Liver (tissue), 3 donors: Measurements from ENCODE around the gene PDCD6IP.
A peak's percentile ranks its signal among the peaks of the same experiment; 100 is the strongest.

Source experiments
- ATF3 ChIP-seq: IDR thresholded peaks from 2 replicates; pipeline ENCODE4 v1.6.1; 2016; ENCODE audit warnings: antibody characterized with exemption
- CTCF ChIP-seq: fragments of 150-350 bp; IDR thresholded peaks from 2 replicates; pipeline ENCODE4 v1.5.1; 2017; ENCODE audit warnings: improper control_type of control experiment, low read depth, low read length; ENCODE audit not compliant: missing input control
- EGR1 ChIP-seq, 2 donors: IDR thresholded peaks; 2 replicates each; pipeline ENCODE4 v1.6.1; 2016 to 2018; ENCODE audit warnings: antibody characterized with exemption in 2 of 2, low read depth in 2 of 2
- GABPA ChIP-seq, 2 donors: IDR thresholded peaks in 1 of 2; conservative IDR thresholded peaks in 1 of 2; 2 replicates each; pipeline ENCODE4 v1.6.1; 2016; ENCODE audit warnings: antibody characterized with exemption in 2 of 2, mild to moderate bottlenecking in 1 of 2, moderate library complexity in 1 of 2
- HNF4A ChIP-seq, 2 donors: conservative IDR thresholded peaks; 2 replicates each; pipeline ENCODE4 v1.6.1; 2016; ENCODE audit warnings: antibody characterized with exemption in 2 of 2, mild to moderate bottlenecking in 2 of 2
- JUND ChIP-seq, 2 donors: IDR thresholded peaks; 2 replicates each; pipeline ENCODE4 v1.6.1; 2016; ENCODE audit warnings: antibody characterized with exemption in 2 of 2
- MAX ChIP-seq: IDR thresholded peaks from 2 replicates; pipeline ENCODE4 v1.6.1; 2016; ENCODE audit warnings: antibody characterized with exemption
- RAD21 ChIP-seq, 2 donors: IDR thresholded peaks; 2 replicates each; pipeline ENCODE4 v1.6.1; 2016; ENCODE audit warnings: antibody characterized with exemption in 2 of 2, mild to moderate bottlenecking in 2 of 2
- REST ChIP-seq: IDR thresholded peaks from 2 replicates; pipeline ENCODE4 v1.6.1; 2016; ENCODE audit warnings: antibody characterized with exemption, mild to moderate bottlenecking
- SP1 ChIP-seq: IDR thresholded peaks from 2 replicates; pipeline ENCODE4 v1.6.1; 2018; ENCODE audit warnings: antibody characterized with exemption, mild to moderate bottlenecking
- TAF1 ChIP-seq: conservative IDR thresholded peaks from 2 replicates; pipeline ENCODE4 v1.6.1; 2016; ENCODE audit warnings: antibody characterized with exemption, mild to moderate bottlenecking
- YY1 ChIP-seq: IDR thresholded peaks from 2 replicates; pipeline ENCODE4 v1.6.1; 2016; ENCODE audit warnings: antibody characterized with exemption, mild to moderate bottlenecking
- donor health status: healthy.
- donor health status: healthy.

- TF ChIP-seq CTCF = peak; percentile 75
- TF ChIP-seq EGR1 (IDR thresholded peaks at IDR 0.05; ENCODE audit: low read depth in 2 of 2) = no peak
- no peak for TF ChIP-seq REST
- TF ChIP-seq SP1 = no peak
- no peak for TF ChIP-seq ATF3
- no peak for TF ChIP-seq MAX
- TF ChIP-seq GABPA (IDR thresholded peaks at IDR 0.05 in 1 of 2, conservative IDR thresholded peaks at IDR 0.05 in 1 of 2) = no peak
- peak; percentile 87 to 93 for TF ChIP-seq RAD21 (IDR thresholded peaks at IDR 0.05)
- TF ChIP-seq TAF1 = no peak
- peak; percentile 19 to 75 for TF ChIP-seq HNF4A (conservative IDR thresholded peaks at IDR 0.05)
- TF ChIP-seq YY1 = no peak
- TF ChIP-seq JUND (IDR thresholded peaks at IDR 0.05) = peak in 1 of 2 donors; percentile 22
These were observed 11.0 kb upstream of the PDCD6IP start for GRCh38 chr3:33787328-33788009.
